HG02840 (cell line): ENCODE data around the gene SLC30A9.

Experiments used
- ATAC-seq: cut with Tn5 transposase; IDR thresholded peaks from one replicate; pipeline ENCODE4 v1.9.1; 2021; ENCODE audit warnings: mild to moderate bottlenecking, moderate library complexity, moderate number of reproducible peaks; ENCODE audit not compliant: unreplicated experiment, low FRiP score

Gene SLC30A9

GRCh38 chr4:42132099-42132498, 141.8 kb downstream of the SLC30A9 start:
- no peak for ATAC-seq

GRCh38 chr4:42133006-42133405, 142.7 kb downstream of the SLC30A9 start:
- ATAC-seq, result no peak

GRCh38 chr4:42136371-42136770, 146.0 kb downstream of the SLC30A9 start:
- ATAC-seq, result no peak
